NOMO-1 (cell line): ENCODE data around the gene FGFR4.

Experiments used
- DNase-seq, 2 experiments: peaks; one replicate each; lab custom pipeline; 2025; ENCODE audit not compliant: unreplicated experiment in 2 of 2; lab: John Stamatoyannopoulos, UW

Gene FGFR4

GRCh38 chr5:177131019-177131320 is 44.3 kb downstream of the FGFR4 start:
- no peak for DNase-seq

DNA sequence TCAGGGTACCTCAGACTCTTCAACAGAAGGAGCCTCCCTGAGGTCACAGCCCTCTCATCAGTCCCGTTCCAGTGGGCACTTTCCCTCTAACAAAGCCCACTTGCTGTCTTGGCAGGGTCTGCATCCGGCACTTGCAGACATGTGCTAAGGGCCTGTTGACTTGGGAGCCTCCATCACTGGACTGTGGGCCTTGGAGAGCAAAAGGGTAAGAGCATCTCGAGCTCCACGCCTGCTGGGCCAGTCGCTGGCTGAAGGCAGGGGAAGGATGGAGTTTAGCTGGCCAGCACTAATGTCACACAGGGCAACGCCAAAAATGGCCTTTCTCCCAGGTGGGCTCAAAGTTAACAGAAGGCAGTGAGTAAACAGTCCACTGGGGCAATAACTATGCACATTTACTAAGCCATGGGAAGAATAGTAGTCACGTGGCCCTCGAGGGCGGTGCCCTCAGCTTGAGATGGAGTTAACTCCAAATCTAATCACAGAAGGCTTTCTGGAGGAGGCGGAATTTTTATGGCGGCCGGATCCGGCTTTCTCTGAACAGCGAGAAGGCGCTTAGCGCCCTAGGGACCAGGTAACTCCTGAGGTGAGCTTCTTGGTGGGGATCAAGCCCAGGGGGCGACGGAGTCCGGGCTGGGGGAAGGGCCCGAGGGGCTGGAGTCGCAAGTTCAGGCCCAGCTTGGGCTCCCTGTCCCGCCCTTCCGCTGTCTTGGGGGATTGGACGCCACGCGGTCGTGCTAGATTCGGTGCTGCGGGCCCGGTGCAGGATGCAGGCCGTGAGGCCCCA is 44.8 kb downstream of the FGFR4 start:
- no peak for DNase-seq

DNA sequence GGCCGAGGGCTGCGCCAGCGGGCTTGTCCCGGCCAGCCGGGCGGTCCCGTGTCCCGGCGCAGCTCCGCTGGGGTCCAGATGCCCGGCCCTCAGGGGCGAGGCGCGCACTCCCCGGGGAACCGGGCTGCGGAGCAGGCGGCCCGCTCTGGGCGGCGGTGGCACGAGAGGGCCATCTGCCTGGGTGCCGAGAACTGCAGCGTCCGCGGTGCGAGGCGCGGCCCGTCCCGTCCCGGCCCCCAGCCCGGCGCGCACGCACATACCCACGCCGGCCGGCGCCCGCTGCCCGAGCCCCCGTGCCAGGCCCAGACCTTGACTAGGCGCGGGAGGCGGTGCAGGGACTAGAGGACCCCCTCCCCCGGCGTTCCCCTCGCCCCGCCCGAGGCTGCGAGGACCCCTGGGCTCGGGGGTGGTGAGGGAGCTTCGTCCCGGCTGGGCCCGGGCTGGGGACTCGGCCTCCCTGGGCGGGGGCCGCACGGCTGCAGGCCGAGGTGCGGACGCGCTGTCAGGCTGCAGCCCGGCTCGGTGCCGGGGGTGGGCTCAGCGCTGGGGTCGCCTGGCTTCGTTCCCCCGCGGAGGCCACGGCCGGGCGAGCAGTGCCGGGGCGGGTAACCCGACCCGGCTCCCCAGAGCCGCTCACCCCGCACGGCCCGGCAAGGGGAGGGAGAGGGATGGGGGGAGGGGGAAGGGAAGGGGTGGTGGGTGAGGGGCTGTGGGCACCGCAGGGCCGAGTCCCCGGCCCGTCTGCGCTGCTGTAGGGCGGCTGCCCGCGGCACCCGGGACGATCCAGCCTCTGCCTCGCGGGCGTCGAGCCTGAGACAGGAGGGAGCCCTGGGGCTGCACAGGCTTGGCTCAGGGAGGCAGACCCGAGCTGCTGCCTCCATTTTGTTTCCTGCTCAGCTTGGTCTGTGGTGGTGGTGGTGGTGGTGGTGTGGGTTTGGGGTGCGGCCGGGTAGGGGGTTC is 45.7 kb downstream of the FGFR4 start:
- no peak for DNase-seq

- peak; percentile 61 to 81 for DNase-seq
These were observed 46.6 kb downstream of the FGFR4 start, which contains the start of gene NSD1 for GRCh38 chr5:177133096-177133852. Gene NSD1 (plus strand): TSS chr5:177133773. CDS start chr5:177135104, 1,331 bp downstream.

- peak; percentile 34 to 41 for DNase-seq
These were observed 47.4 kb downstream of the FGFR4 start for GRCh38 chr5:177133853-177134696.

- DNase-seq: no peak
These were observed 48.0 kb downstream of the FGFR4 start for GRCh38 chr5:177134697-177135225.

DNA sequence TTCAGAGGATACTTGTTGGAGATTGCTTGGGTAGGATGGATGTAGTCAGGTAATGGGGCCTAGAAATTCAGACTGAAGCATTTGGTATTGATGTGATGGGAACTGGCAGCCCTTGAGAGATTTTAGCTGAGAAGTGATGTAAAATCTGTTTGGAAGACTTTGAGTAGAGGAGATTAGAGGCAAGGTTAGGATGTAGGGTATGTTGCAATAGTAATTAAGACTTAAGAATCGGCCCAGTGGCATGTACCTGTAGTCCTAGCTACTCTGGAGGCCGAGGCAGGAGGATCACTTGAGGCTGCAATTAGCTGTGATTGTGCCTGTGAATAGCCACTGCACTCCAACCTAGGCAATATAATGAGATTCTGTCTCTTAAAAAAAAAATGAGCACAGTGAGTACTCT is 53.6 kb downstream of the FGFR4 start:
- DNase-seq: no peak

DNA sequence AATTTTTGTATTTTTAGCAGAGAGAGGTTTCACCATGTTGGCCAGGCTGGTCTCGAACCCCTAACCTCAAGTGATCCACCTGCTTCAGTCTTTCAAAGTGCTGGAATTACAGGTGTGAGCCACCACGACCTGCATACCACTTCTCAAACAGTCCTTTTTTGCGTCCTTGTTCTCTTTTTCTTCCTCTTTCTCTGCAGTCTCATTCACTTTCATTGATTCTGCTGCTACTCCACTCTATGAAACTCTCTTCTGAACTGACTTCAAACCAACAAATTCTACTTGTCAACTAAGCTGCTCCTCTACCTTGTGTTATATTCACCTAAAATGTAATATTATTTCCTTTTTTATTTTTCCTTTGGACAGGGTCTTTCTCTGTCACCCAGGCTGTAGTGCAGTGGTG is 54.8 kb downstream of the FGFR4 start:
- DNase-seq: no peak

- no peak for DNase-seq
These were observed 55.4 kb downstream of the FGFR4 start for GRCh38 chr5:177142098-177142611.

GRCh38 chr5:177142778-177143177 is 56.1 kb downstream of the FGFR4 start:
- DNase-seq: no peak

GRCh38 chr5:177146891-177147638 is 60.4 kb downstream of the FGFR4 start:
- DNase-seq: no peak
